Adrenal gland (tissue), 12 donors: ENCODE measurements around the gene ITGBL1. TPM values are rescaled to one million over a fixed set of nuclear protein-coding genes. Genes with fewer than 3 reads are reported as not detected.

Source experiments
- DNase-seq, 7 donors: peaks; one replicate each; pipeline ENCODE4 v3.0.0-alpha.2; 2019 to 2020
- H3K27ac ChIP-seq, 5 donors: fragments of 200-600 bp; sonication (generic) in 4 of 5; 1 replicate in 3 of 5; 2 replicates in 2 of 5; pipeline versions ENCODE4 v1.5.1 to v1.8.0; 2016 to 2020; ENCODE audit warnings: mild to moderate bottlenecking in 1 of 5
- H3K27me3 ChIP-seq: fragments of 200-600 bp; 2 replicates; pipeline ENCODE4 v1.8.0; 2021
- H3K36me3 ChIP-seq, 2 donors: fragments of 200-600 bp; replicated peaks in 1 of 2; 1 replicate in 1 of 2; 2 replicates in 1 of 2; pipeline versions ENCODE4 v1.5.1 to v1.8.0; 2018 to 2022
- H3K4me1 ChIP-seq, 2 donors: fragments of 200-600 bp; replicated peaks in 1 of 2; 1 replicate in 1 of 2; 2 replicates in 1 of 2; pipeline versions ENCODE4 v1.5.1 to v1.8.0; 2018 to 2021
- H3K4me3 ChIP-seq, 4 donors: fragments of 200-600 bp; sonication (generic) in 3 of 4; one replicate each; pipeline ENCODE4 v1.5.1; 2016 to 2018
- H3K9me3 ChIP-seq, 3 donors: fragments of 200-600 bp; sonication (generic) in 1 of 3; replicated peaks in 1 of 3; 1 replicate in 2 of 3; 2 replicates in 1 of 3; pipeline versions ENCODE4 v1.5.1 to v1.8.0; 2016 to 2021
- POLR2A ChIP-seq, 2 donors: fragments of 450-650 bp; IDR thresholded peaks; one replicate each; pipeline ENCODE4 v1.6.1; 2017; ENCODE audit warnings: antibody characterized with exemption in 2 of 2, mild to moderate bottlenecking in 2 of 2, moderate library complexity in 1 of 2
- WGBS, 4 donors: extraction: QIAGEN DNeasy Blood & Tissue Kit in 2 of 4; methylation state at CpG; one replicate each; pipeline versions ENCODE4 v1.1.5 to v1.1.7; 2013 to 2017; 5-methylcytosine and 5-hydroxymethylcytosine counted together
- intact Hi-C, 2 donors: fragments of 100-400 bp; cut with DNase I; formaldehyde crosslinking; loops; one replicate each; pipeline versions ENCODE4 v1.14.1 to v1.15.0; 2022 to 2023
- polyA plus RNA-seq, 3 donors: library from polyadenylated mRNA; stranded (reverse); fragments of 200-250 nt in 2 of 3; fragments of 350-450 nt in 1 of 3; fragmentation: Illumina TruSeq in 1 of 3; extraction: RNeasy Lipid Tissue Mini Kit (QIAGEN cat#74804) in 1 of 3; gene quantifications; one replicate each; pipeline ENCODE4 v1.2.3, GENCODE V29; 2013 to 2014
- total RNA-seq, 9 donors: library from RNA; depleted of rRNA in 4 of 9; stranded (reverse); fragments of >200 nt in 4 of 9; fragments of 120-200 nt in 1 of 9; fragmentation: NEBNext Ultra II Directional in 1 of 9; extraction: Animal tissue kit (Norgen Biotek cat#: 25700) in 1 of 9; gene quantifications; one replicate each; pipeline versions ENCODE4 v1.1.0 to v1.2.4, GENCODE V29; 2013 to 2023
- TF ChIP-seq, protein P1 (sequence below), 6 experiments: fragments of 450-650 bp in 4 of 6; fragments of 200-600 bp in 2 of 6; sonication (generic) in 1 of 6; IDR thresholded peaks; 1 replicate in 5 of 6; 2 replicates in 1 of 6; pipeline versions ENCODE4 v1.5.1 to v1.8.0; 2016 to 2021; ENCODE audit warnings: antibody characterized with exemption in 6 of 6, mild to moderate bottlenecking in 2 of 6, moderate library complexity in 1 of 6
- donor health status: healthy with polysubstance abuse.
- donor health status: Bipolar disorder and iron deficiency.
- donor health status: DM: yes; HTN: yes; CAD: no.
- donor health status: DM: no; HTN: no; CAD: no.
- donor health status: DM: no; HTN: no; CAD: no.
- donor health status: DM: yes; HTN: yes; CAD: no.

The ITGBL1 gene
- total and polyA plus RNA-seq, 12 donors, result 1.4 to 8.3 (median 4.8) TPM

DNA sequence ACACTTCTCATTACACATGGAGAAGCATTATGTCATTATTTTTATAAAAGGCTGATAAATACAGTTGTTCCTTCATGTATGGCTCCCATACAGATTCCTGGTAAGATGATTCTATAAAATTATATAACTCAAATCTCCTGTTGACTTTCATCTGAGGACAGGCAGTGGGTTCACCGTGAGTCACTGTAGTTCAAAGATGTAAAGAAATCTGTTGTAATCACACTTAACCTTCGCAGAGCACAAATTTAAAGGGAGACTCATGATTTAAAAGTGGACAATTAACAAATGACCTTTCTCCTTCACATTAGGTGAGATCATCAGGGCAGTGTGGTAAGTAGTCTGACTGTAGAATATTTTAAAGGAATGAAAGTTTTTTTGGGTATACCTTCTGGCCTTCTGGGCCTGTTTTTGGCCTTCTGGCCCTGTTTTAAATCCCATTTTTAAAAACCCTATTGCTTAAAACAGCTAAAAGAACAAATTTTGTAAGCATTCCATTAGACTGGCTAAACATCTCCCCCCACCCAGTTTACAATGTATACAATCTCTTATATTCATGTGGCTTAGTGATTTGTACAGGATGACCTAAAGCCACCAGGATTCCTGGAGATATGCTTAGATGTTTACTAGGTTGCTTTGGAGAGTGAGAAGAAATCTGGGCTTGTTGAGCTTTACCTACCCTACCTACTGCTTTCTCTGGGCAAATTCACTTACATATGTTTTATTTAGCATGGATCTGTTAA lies 171.2 kb downstream of the ITGBL1 start:
- WGBS, 4 donors, result 75 to 88% (median 82%) methylated on average over 2 of the region's 2 CpGs
- TF ChIP-seq, protein P1, sequence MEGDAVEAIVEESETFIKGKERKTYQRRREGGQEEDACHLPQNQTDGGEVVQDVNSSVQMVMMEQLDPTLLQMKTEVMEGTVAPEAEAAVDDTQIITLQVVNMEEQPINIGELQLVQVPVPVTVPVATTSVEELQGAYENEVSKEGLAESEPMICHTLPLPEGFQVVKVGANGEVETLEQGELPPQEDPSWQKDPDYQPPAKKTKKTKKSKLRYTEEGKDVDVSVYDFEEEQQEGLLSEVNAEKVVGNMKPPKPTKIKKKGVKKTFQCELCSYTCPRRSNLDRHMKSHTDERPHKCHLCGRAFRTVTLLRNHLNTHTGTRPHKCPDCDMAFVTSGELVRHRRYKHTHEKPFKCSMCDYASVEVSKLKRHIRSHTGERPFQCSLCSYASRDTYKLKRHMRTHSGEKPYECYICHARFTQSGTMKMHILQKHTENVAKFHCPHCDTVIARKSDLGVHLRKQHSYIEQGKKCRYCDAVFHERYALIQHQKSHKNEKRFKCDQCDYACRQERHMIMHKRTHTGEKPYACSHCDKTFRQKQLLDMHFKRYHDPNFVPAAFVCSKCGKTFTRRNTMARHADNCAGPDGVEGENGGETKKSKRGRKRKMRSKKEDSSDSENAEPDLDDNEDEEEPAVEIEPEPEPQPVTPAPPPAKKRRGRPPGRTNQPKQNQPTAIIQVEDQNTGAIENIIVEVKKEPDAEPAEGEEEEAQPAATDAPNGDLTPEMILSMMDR (IDR thresholded peaks at IDR 0.05), result no peak
- no peak for TF ChIP-seq POLR2A (IDR thresholded peaks at IDR 0.05)
- Histone ChIP-seq H3K4me3 (no peak overlapping the region), H3K4me1 (peaks cover 0 to 6% of the 10 kb centered on the region in 2 donors), H3K27me3 (no peaks in the 10 kb centered on the region), H3K36me3 (no peaks in the 10 kb centered on the region), H3K9me3 (no peaks in the 10 kb centered on the region), H3K27ac (no peak overlapping the region)
- intact Hi-C loops, result no loop called here
- no peak for DNase-seq

DNA sequence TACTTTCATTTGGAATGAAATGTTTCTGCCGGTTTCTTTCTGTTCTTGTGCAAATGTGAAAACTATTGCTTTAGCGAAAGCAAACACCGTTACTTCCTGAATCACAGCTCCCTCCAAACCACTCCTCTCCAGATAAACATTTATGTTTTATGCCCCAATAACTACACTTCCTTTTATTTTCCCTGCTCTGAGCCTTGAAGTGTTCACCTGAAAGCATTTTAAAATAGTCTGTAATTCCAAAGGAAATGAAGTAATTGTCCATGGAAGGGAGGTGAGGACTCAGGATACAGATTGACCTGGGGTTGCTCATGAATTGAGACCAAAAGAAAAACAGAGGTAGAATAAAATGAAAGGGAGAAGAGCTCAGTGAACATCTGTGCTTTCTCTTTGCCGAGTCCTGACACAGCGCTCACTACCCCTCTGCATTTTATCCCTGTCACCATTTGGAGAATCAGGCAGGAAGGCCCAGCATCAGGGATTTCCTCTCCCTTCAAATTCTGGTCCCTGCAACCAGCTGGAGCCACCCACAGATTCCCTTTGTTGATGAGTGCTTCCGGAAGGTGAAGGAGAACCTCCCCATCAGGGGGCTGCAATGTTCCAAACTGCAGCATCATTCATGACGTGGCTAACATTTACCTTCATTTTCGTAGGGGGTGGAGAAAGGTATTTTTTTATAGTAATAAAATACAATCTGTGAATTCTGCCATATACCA lies 171.9 kb downstream of the ITGBL1 start:
- WGBS, 4 donors, result 50 to 59% (median 55%) methylated on average over 8 of the region's 8 CpGs
- TF ChIP-seq, protein P1 (IDR thresholded peaks at IDR 0.05), result no peak
- no peak for TF ChIP-seq POLR2A (IDR thresholded peaks at IDR 0.05)

DNA sequence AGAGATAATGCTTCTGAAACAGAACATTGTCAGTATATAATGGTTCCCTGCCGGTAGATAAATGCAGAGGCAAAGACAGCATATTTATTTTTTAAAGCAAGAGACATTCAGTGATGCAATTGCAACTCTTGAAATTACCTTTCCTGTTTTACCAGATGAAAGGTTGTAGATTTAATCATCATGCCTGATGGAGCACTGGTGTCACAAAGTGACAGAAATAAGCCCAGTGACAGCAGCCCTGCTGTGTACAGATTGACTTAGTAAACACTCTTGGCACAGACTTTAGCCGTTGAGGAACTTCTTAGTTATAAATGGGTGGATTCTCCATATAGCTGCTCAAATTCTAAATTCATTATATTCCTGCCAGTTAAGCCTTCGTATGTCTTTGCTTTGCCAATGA lies 172.5 kb downstream of the ITGBL1 start:
- Histone ChIP-seq H3K27ac (no peak overlapping the region), H3K4me3 (no peak overlapping the region)
- WGBS, 4 donors, result 69 to 84% (median 77%) methylated on average over 3 of the region's 3 CpGs

More for the DNA sequence above, 171.9 kb downstream of the ITGBL1 start:
- Histone ChIP-seq H3K4me3 (no peak overlapping the region), H3K9me3 (no peaks in the 10 kb centered on the region), H3K36me3 (no peaks in the 10 kb centered on the region), H3K27ac (no peak overlapping the region), H3K4me1 (peaks cover 0 to 6% of the 10 kb centered on the region in 2 donors), H3K27me3 (no peaks in the 10 kb centered on the region)
- no peak for DNase-seq
- intact Hi-C loops, result no loop called here

More for the DNA sequence above, 172.5 kb downstream of the ITGBL1 start:
- intact Hi-C loops, result no loop called here
- TF ChIP-seq POLR2A (IDR thresholded peaks at IDR 0.05), result no peak
- TF ChIP-seq, protein P1 (IDR thresholded peaks at IDR 0.05), result no peak
- peaks cover 0 to 6% of the 10 kb centered on the region in 2 donors for H3K4me1 ChIP-seq
- no peaks in the 10 kb centered on the region for H3K36me3 ChIP-seq
- no peaks in the 10 kb centered on the region for H3K27me3 ChIP-seq
- H3K9me3 ChIP-seq, result no peaks in the 10 kb centered on the region
- no peak for DNase-seq
